ENCODE data around the gene ATXN10. TPM values are rescaled to one million over a fixed set of nuclear protein-coding genes. Genes with fewer than 3 reads are reported as not detected.

The ATXN10 gene
- total RNA-seq, 1 experiment from 2014 or later = 303 TPM

- H3K27ac ChIP-seq = no peak overlapping the region
- peaks cover 76% of the 10 kb centered on the region for H3K36me3 ChIP-seq (ENCODE audit: low read depth)
- peaks cover 45% of the 10 kb centered on the region for H3K4me1 ChIP-seq (replicated peaks; ENCODE audit: insufficient read depth)
- CTCF ChIA-PET = no interaction called here
- intact Hi-C loops (cut with micrococcal nuclease; ENCODE audit: unreplicated experiment) = no loop called here
- no peaks in the 10 kb centered on the region for H3K27me3 ChIP-seq (ENCODE audit: insufficient read depth, low read depth)
- TF ChIP-seq EZH2 (IDR thresholded peaks at IDR 0.05; ENCODE audit: low read depth) (no peak), CTCF (conservative IDR thresholded peaks at IDR 0.05) (no peak)
- no peaks in the 10 kb centered on the region for H4K20me1 ChIP-seq (ENCODE audit: insufficient read depth)
- no TSS peak for BruUV-seq (replicated peaks)
- POLR2A ChIA-PET (ENCODE audit: unreplicated experiment) = no interaction called here
- no peak overlapping the region for H3K4me3 ChIP-seq
- H3K4me2 ChIP-seq = no peak overlapping the region
- no peaks in the 10 kb centered on the region for H3K9me2 ChIP-seq (ENCODE audit: insufficient read depth)
- H3F3A ChIP-seq (ENCODE audit: insufficient read depth, low read depth) = peaks cover 81% of the 10 kb centered on the region
- H2AFZ ChIP-seq = no peak overlapping the region
- H3K79me2 ChIP-seq (ENCODE audit: low read depth) = peaks cover 48% of the 10 kb centered on the region
- DNase-seq = no peak
- peaks cover 10% of the 10 kb centered on the region; the same call in 1 of the 2 replicates for H3K9me3 ChIP-seq (ENCODE audit: insufficient read depth, low read depth)
Measured at GRCh38 chr22:45740236-45740635, 68.6 kb downstream of the ATXN10 start.

- no TSS peak for BruUV-seq (replicated peaks)
- H3K27ac ChIP-seq = peak overlapping the region; percentile 93
- H3K9me3 ChIP-seq (ENCODE audit: insufficient read depth, low read depth) = peaks cover 11% of the 10 kb centered on the region; the same call in 1 of the 2 replicates
- no peak for TF ChIP-seq CTCF (conservative IDR thresholded peaks at IDR 0.05)
- TF ChIP-seq EZH2 (IDR thresholded peaks at IDR 0.05; ENCODE audit: low read depth) = no peak
- H2AFZ ChIP-seq = no peak overlapping the region
- peaks cover 57% of the 10 kb centered on the region for H3K79me2 ChIP-seq (ENCODE audit: low read depth)
- peak overlapping the region; percentile 8; the same call in 1 of the 2 replicates for H3K4me3 ChIP-seq
- H4K20me1 ChIP-seq (ENCODE audit: insufficient read depth) = no peaks in the 10 kb centered on the region
- peaks cover 66% of the 10 kb centered on the region for H3K4me1 ChIP-seq (replicated peaks; ENCODE audit: insufficient read depth)
- H3K27me3 ChIP-seq (ENCODE audit: insufficient read depth, low read depth) = no peaks in the 10 kb centered on the region
- peaks cover 72% of the 10 kb centered on the region for H3K36me3 ChIP-seq (ENCODE audit: low read depth)
- CTCF ChIA-PET = no interaction called here
- H3F3A ChIP-seq (ENCODE audit: insufficient read depth, low read depth) = peaks cover 86% of the 10 kb centered on the region
- H3K4me2 ChIP-seq = peak overlapping the region; percentile 67
- POLR2A ChIA-PET (ENCODE audit: unreplicated experiment) = no interaction called here
- DNase-seq = peak; percentile 56 to 93
- H3K9me2 ChIP-seq (ENCODE audit: insufficient read depth) = no peaks in the 10 kb centered on the region
- intact Hi-C loops (cut with micrococcal nuclease; ENCODE audit: unreplicated experiment) = loop anchor here (1.0 kb wide), 3 partner anchors 34 to 98 kb away; no protein-coding TSS in a partner anchor
Measured at GRCh38 chr22:45742866-45743450, 71.3 kb downstream of the ATXN10 start.

- DNase-seq = peak; percentile 42 to 97
- Histone ChIP-seq H3K9me2 (ENCODE audit: insufficient read depth) (no peaks in the 10 kb centered on the region), H3K36me3 (ENCODE audit: low read depth) (peaks cover 71% of the 10 kb centered on the region), H3K4me1 (replicated peaks; ENCODE audit: insufficient read depth) (peaks cover 66% of the 10 kb centered on the region), H3K9me3 (ENCODE audit: insufficient read depth, low read depth) (peaks cover 9% of the 10 kb centered on the region; the same call in 1 of the 2 replicates), H3K4me2 (peak overlapping the region; percentile 67), H4K20me1 (ENCODE audit: insufficient read depth) (no peaks in the 10 kb centered on the region), H3K27me3 (ENCODE audit: insufficient read depth, low read depth) (no peaks in the 10 kb centered on the region), H2AFZ (no peak overlapping the region), H3K27ac (peak overlapping the region; percentile 93), H3F3A (ENCODE audit: insufficient read depth, low read depth) (peaks cover 88% of the 10 kb centered on the region), H3K79me2 (ENCODE audit: low read depth) (peaks cover 58% of the 10 kb centered on the region), H3K4me3 (peak overlapping the region; percentile 18; the same call in 1 of the 2 replicates)
- ChIA-PET CTCF (no interaction called here), POLR2A (ENCODE audit: unreplicated experiment) (no interaction called here)
- TF ChIP-seq CTCF (conservative IDR thresholded peaks at IDR 0.05) (no peak), EZH2 (IDR thresholded peaks at IDR 0.05; ENCODE audit: low read depth) (no peak)
- BruUV-seq (replicated peaks) = no TSS peak
- intact Hi-C loops (cut with micrococcal nuclease; ENCODE audit: unreplicated experiment) = loop anchor here (1.0 kb wide), 3 partner anchors 34 to 98 kb away; no protein-coding TSS in a partner anchor
Measured at GRCh38 chr22:45743687-45744086, 72.1 kb downstream of the ATXN10 start.

Measured in PC-9 (cell line).